Activated T-helper 1 cell treated with anti-CD3 and anti-CD28 coated beads, Interleukin-12 subunit alpha, Interleukin-12 subunit beta, Interleukin-2, Interleukin-4 antibody, amounts not matched to agents 30 ng/mL and 10 ng/mL and 1 ng/mL, durations not matched to agents 14 hours and 24 hours and 36 hours (primary cell): ENCODE results near the gene DPH3. TPM values are rescaled to one million over a fixed set of nuclear protein-coding genes. Genes with fewer than 3 reads are reported as not detected.

ENCODE experiments used
- DNase-seq: peaks from one replicate; pipeline ENCODE4 v3.0.0; 2021; ENCODE audit warnings: low spot score
- H3K27ac Mint-ChIP-seq: one replicate; pipeline ENCODE4 v1.8.0; 2021; ENCODE audit warnings: mild to moderate bottlenecking, mixed read lengths
- H3K27me3 Mint-ChIP-seq: one replicate; pipeline ENCODE4 v1.8.0; 2022; ENCODE audit warnings: mild to moderate bottlenecking, moderate library complexity, mixed read lengths; ENCODE audit not compliant: insufficient read depth
- H3K36me3 Mint-ChIP-seq: one replicate; pipeline ENCODE4 v1.8.0; 2021; ENCODE audit warnings: low read depth, mixed read lengths
- H3K4me1 Mint-ChIP-seq: one replicate; pipeline ENCODE4 v1.8.0; 2021; ENCODE audit warnings: low read depth, mixed read lengths
- H3K4me3 Mint-ChIP-seq: one replicate; pipeline ENCODE4 v1.8.0; 2021; ENCODE audit warnings: mild to moderate bottlenecking, moderate library complexity, mixed read lengths
- H3K9me3 Mint-ChIP-seq: one replicate; pipeline ENCODE4 v1.8.0; 2021; ENCODE audit warnings: mixed read lengths
- intact Hi-C: fragments of 100-400 bp; cut with micrococcal nuclease; formaldehyde crosslinking; loops from one replicate; pipeline ENCODE4 v1.15.1; 2024
- total RNA-seq: library from RNA; stranded (reverse); gene quantifications from 2 replicates; pipeline ENCODE4 v1.2.3, GENCODE V29; 2022

DPH3 gene
- total RNA-seq, 1 donor from 2014 or later: 28.1 TPM

- H3K4me1 Mint-ChIP-seq: peaks cover 54% of the 10 kb centered on the region
- H3K27ac Mint-ChIP-seq: no peak overlapping the region
- H3K4me3 Mint-ChIP-seq: no peak overlapping the region
- intact Hi-C loops: no loop called here
- H3K36me3 Mint-ChIP-seq: peaks cover under 1% of the 10 kb centered on the region
- no peaks in the 10 kb centered on the region for H3K27me3 Mint-ChIP-seq
- no peaks in the 10 kb centered on the region for H3K9me3 Mint-ChIP-seq
- DNase-seq: no peak
Measured at GRCh38 chr3:16251316-16252085, 13.2 kb downstream of the DPH3 start.

- intact Hi-C loops: loop anchor here (5.0 kb wide), 1 partner anchor 38 kb away; no protein-coding TSS in a partner anchor
- no peak overlapping the region for H3K4me3 Mint-ChIP-seq
- peaks cover 45% of the 10 kb centered on the region for H3K4me1 Mint-ChIP-seq
- H3K36me3 Mint-ChIP-seq: no peaks in the 10 kb centered on the region
- no peak for DNase-seq
- H3K27me3 Mint-ChIP-seq: no peaks in the 10 kb centered on the region
- H3K9me3 Mint-ChIP-seq: no peaks in the 10 kb centered on the region
- H3K27ac Mint-ChIP-seq: no peak overlapping the region
Measured at GRCh38 chr3:16249886-16250285, 14.9 kb downstream of the DPH3 start.

- DNase-seq: no peak
- no peak overlapping the region for H3K4me3 Mint-ChIP-seq
- no peaks in the 10 kb centered on the region for H3K36me3 Mint-ChIP-seq
- peaks cover 40% of the 10 kb centered on the region for H3K4me1 Mint-ChIP-seq
- no peaks in the 10 kb centered on the region for H3K27me3 Mint-ChIP-seq
- H3K9me3 Mint-ChIP-seq: no peaks in the 10 kb centered on the region
- H3K27ac Mint-ChIP-seq: no peak overlapping the region
- intact Hi-C loops: loop anchor here (5.0 kb wide), 1 partner anchor 37 kb away; no protein-coding TSS in a partner anchor
Measured at GRCh38 chr3:16249336-16249735, 15.4 kb downstream of the DPH3 start.

- no peak overlapping the region for H3K4me3 Mint-ChIP-seq
- intact Hi-C loops: loop anchor here (5.0 kb wide), 1 partner anchor 36 kb away; no protein-coding TSS in a partner anchor
- no peaks in the 10 kb centered on the region for H3K9me3 Mint-ChIP-seq
- H3K27ac Mint-ChIP-seq: no peak overlapping the region
- no peaks in the 10 kb centered on the region for H3K36me3 Mint-ChIP-seq
- H3K27me3 Mint-ChIP-seq: peaks cover under 1% of the 10 kb centered on the region
- peaks cover 40% of the 10 kb centered on the region for H3K4me1 Mint-ChIP-seq
- DNase-seq: no peak
Measured at GRCh38 chr3:16248556-16248955, 16.2 kb downstream of the DPH3 start.

- Mint-ChIP-seq H3K27me3 (peaks cover 2% of the 10 kb centered on the region), H3K4me3 (no peak overlapping the region), H3K9me3 (no peaks in the 10 kb centered on the region), H3K36me3 (no peaks in the 10 kb centered on the region), H3K4me1 (peaks cover 32% of the 10 kb centered on the region), H3K27ac (no peak overlapping the region)
- intact Hi-C loops: loop anchor here (1.0 to 5.0 kb wide), 6 partner anchors 35 to 1045 kb away; no protein-coding TSS in a partner anchor
- peak; percentile 70 for DNase-seq
Measured at GRCh38 chr3:16247282-16248061, 17.3 kb downstream of the DPH3 start.

- DNase-seq: no peak
- Mint-ChIP-seq H3K9me3 (no peaks in the 10 kb centered on the region), H3K4me1 (peaks cover 32% of the 10 kb centered on the region), H3K27me3 (peaks cover 2% of the 10 kb centered on the region), H3K27ac (no peak overlapping the region), H3K36me3 (no peaks in the 10 kb centered on the region), H3K4me3 (no peak overlapping the region)
- intact Hi-C loops: loop anchor here (5.0 kb wide), 1 partner anchor 33 kb away; no protein-coding TSS in a partner anchor
Measured at GRCh38 chr3:16245609-16246008, 19.1 kb downstream of the DPH3 start.

GRCh38 chr3:16243706-16244490, 20.8 kb downstream of the DPH3 start:
- H3K4me3 Mint-ChIP-seq: no peak overlapping the region
- H3K27me3 Mint-ChIP-seq: peaks cover 2% of the 10 kb centered on the region
- DNase-seq: no peak
- no peaks in the 10 kb centered on the region for H3K36me3 Mint-ChIP-seq
- no peak overlapping the region for H3K27ac Mint-ChIP-seq
- intact Hi-C loops: no loop called here
- H3K4me1 Mint-ChIP-seq: peaks cover 34% of the 10 kb centered on the region
- no peaks in the 10 kb centered on the region for H3K9me3 Mint-ChIP-seq

GRCh38 chr3:16242177-16242576, 22.6 kb downstream of the DPH3 start:
- Mint-ChIP-seq H3K9me3 (no peaks in the 10 kb centered on the region), H3K27me3 (peaks cover 4% of the 10 kb centered on the region), H3K36me3 (no peaks in the 10 kb centered on the region), H3K4me1 (peaks cover 22% of the 10 kb centered on the region), H3K27ac (no peak overlapping the region), H3K4me3 (no peak overlapping the region)
- intact Hi-C loops: no loop called here
- DNase-seq: no peak

GRCh38 chr3:16241225-16241624, 23.5 kb downstream of the DPH3 start:
- no peak for DNase-seq
- peaks cover 4% of the 10 kb centered on the region for H3K27me3 Mint-ChIP-seq
- no peaks in the 10 kb centered on the region for H3K9me3 Mint-ChIP-seq
- H3K4me1 Mint-ChIP-seq: peaks cover 17% of the 10 kb centered on the region
- H3K27ac Mint-ChIP-seq: no peak overlapping the region
- H3K4me3 Mint-ChIP-seq: no peak overlapping the region
- intact Hi-C loops: no loop called here
- no peaks in the 10 kb centered on the region for H3K36me3 Mint-ChIP-seq

- intact Hi-C loops: no loop called here
- no peak overlapping the region for H3K27ac Mint-ChIP-seq
- DNase-seq: no peak
- H3K4me3 Mint-ChIP-seq: no peak overlapping the region
- peaks cover 17% of the 10 kb centered on the region for H3K4me1 Mint-ChIP-seq
- H3K36me3 Mint-ChIP-seq: no peaks in the 10 kb centered on the region
- H3K27me3 Mint-ChIP-seq: peaks cover 4% of the 10 kb centered on the region
- no peaks in the 10 kb centered on the region for H3K9me3 Mint-ChIP-seq
Measured at GRCh38 chr3:16240229-16241023, 24.3 kb downstream of the DPH3 start.

GRCh38 chr3:16239780-16240179, 25.0 kb downstream of the DPH3 start:
- no peak overlapping the region for H3K27ac Mint-ChIP-seq
- intact Hi-C loops: no loop called here
- peaks cover 17% of the 10 kb centered on the region for H3K4me1 Mint-ChIP-seq
- peaks cover 6% of the 10 kb centered on the region for H3K27me3 Mint-ChIP-seq
- DNase-seq: no peak
- H3K36me3 Mint-ChIP-seq: no peaks in the 10 kb centered on the region
- no peaks in the 10 kb centered on the region for H3K9me3 Mint-ChIP-seq
- H3K4me3 Mint-ChIP-seq: no peak overlapping the region
